Measurements from ENCODE around the gene DDX49.

DDX49 gene

DNA sequence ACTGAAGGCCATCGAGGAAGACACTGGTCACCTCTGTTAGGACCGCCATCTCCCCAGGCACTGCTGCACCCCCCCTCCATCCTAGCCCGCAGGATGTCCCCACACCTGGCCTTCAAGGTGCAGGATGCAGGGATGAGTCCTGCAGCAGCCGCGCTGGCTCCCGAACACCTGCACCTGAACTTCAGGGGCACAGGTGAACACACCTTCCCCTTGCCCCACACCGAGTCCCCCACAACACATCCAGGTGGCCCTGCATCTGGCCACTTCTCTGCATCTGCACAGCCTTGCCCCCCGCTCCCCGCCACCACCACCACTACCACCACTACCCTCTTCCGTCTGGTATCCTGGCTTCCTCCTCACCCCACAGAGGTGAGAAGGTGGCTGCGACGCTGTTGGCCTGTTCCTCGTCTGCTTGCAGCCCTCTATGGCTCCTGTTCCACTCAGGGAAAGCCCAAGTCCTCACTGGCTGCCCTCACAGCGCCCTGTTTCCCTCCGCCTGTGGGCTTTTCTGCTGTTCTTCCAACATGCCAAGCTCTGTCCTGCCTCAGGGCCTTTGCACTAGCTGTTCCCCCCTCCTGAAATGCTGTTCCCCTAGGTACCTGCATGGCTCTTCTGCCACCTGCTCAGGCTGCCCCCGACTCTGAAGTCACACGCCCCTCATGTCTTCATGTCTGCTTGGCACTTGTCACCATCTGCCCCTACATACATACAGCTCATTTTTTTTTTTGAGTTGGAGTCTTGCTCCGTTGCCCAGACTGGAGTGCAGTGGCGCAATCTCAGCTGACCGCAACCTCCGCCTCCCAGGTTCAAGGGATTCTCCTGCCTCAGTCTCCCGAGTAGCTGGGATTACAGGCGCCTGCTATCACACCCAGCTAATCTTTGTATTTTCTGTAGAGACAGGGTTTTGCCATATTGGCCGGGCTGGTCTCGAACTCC, 22.2 kb upstream of the DDX49 start:
- no peak overlapping the region for H3K4me3 ChIP-seq (ENCODE audit: low read depth, low read length)
- no peak for DNase-seq (ENCODE audit: low read depth)
- TF ChIP-seq, protein P1, sequence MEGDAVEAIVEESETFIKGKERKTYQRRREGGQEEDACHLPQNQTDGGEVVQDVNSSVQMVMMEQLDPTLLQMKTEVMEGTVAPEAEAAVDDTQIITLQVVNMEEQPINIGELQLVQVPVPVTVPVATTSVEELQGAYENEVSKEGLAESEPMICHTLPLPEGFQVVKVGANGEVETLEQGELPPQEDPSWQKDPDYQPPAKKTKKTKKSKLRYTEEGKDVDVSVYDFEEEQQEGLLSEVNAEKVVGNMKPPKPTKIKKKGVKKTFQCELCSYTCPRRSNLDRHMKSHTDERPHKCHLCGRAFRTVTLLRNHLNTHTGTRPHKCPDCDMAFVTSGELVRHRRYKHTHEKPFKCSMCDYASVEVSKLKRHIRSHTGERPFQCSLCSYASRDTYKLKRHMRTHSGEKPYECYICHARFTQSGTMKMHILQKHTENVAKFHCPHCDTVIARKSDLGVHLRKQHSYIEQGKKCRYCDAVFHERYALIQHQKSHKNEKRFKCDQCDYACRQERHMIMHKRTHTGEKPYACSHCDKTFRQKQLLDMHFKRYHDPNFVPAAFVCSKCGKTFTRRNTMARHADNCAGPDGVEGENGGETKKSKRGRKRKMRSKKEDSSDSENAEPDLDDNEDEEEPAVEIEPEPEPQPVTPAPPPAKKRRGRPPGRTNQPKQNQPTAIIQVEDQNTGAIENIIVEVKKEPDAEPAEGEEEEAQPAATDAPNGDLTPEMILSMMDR (IDR thresholded peaks at IDR 0.05; ENCODE audit: insufficient read depth, low read depth, low read length, missing control alignments): no peak

DNA sequence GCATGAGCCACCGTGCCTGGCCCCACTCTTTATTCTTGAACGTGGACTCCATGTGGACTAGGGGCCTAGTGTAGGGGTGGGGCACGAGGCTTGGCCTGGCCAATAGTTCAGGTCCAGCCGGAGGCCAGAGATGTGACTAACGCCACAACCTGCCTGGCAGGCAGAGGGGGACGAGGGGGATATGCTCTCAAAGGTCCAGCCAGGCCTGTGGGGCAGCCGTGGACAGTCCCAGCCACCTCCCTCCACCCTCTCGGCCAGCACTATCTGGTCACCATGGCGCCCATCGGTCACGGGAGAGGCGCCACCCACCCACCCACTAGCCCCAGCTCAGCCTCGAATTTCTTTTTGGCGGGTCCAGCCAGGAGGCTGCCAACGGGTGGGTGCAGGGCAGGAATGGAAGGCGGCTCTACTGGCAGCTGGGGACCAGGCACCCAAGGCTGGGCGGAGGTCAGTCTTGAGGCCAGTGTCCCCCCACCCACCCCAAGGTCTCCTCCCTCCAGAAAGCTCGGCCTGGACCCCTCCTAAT, 21.4 kb upstream of the DDX49 start:
- no peak for DNase-seq (ENCODE audit: low read depth)
- no peak overlapping the region for H3K4me3 ChIP-seq (ENCODE audit: low read depth, low read length)
- TF ChIP-seq, protein P1 (IDR thresholded peaks at IDR 0.05; ENCODE audit: insufficient read depth, low read depth, low read length, missing control alignments): no peak

DNA sequence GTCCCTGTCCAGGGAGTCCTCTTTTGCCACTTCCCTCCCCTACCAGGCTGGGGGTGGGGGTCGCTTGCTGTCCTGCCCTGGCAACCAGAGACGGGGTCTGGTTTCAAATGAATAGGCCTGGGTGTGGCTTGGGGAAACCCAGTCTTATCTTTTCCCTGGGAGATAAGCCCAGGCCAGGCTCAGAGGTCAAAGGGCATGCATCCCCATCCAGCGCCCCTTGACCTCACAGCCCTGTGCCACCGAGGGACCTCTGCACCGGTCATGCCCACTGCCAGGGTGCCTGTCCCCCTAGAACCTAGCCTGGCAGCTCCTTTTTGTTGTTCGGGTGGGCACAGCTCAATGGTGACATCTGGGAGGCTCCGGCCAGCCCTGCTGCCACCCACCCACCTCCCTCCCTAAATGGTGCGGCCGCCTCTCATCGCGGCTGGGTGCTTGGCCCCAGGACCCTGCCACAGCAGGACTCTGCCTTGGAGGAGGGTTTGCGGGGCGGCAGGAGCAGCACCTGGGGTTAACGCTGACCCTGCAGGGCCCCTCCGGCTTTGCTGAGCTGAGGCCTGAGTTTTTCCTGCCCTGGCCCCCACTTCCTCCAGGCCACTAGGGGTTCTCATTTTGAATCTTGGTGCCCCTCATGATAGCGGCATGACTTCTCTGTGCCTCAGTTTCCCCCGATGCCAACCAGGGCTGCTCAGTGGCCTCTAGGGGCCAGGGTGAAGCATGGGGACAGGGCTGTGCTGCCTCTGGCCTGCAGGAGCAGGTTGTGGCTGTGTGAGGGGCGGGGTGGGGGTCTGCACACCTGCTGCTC, 20.7 kb upstream of the DDX49 start:
- no peak overlapping the region for H3K4me3 ChIP-seq (ENCODE audit: low read depth, low read length)
- TF ChIP-seq, protein P1 (IDR thresholded peaks at IDR 0.05; ENCODE audit: insufficient read depth, low read depth, low read length, missing control alignments): no peak
- no peak for DNase-seq (ENCODE audit: low read depth)

DNA sequence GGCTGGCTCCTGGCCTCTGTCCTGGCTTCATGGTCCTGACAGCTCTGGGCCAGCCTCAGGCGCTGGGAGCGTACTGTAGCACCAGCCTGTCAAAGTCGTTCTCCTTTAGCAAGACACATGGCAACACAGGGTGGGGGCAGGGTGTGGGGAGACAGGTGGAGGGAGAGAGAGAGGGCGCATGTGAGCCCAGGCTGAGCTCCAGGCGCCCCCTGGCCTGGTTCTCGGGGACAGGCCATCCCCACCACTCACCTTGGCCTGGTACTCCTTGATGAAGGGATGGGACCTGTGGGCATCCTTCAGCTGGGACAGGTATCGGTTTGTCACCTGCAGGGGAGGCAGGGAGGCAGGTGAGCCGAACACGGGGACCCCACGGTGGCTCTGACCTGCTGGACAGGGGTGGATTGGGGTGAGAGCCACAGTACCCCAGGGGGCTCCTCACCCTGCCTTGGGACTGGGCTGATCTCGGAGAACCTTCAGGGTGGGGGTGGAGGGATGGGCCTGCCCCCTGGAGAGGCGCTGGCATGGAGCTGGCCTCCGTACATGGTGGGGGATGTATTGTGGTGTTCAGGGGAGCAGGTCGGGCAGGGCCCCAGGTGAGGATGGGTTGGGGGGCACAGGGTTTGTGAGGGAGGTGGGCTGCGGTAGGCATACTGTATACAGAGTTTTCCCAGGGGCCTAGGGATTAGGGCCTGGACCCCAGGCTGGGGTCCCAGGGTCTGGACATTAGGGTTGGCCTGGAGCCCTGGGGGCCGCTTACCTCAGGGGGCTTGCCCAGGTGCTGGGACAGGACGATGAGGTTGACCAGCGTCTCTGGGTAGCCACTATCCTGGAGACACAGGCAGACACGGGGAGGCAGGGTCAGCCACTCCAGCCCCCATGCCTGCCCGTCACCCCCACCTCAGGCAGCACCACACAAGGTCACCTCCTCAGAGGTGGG, 19.6 kb upstream of the DDX49 start:
- TF ChIP-seq, protein P1 (IDR thresholded peaks at IDR 0.05; ENCODE audit: insufficient read depth, low read depth, low read length, missing control alignments): no peak
- no peak for DNase-seq (ENCODE audit: low read depth)

DNA sequence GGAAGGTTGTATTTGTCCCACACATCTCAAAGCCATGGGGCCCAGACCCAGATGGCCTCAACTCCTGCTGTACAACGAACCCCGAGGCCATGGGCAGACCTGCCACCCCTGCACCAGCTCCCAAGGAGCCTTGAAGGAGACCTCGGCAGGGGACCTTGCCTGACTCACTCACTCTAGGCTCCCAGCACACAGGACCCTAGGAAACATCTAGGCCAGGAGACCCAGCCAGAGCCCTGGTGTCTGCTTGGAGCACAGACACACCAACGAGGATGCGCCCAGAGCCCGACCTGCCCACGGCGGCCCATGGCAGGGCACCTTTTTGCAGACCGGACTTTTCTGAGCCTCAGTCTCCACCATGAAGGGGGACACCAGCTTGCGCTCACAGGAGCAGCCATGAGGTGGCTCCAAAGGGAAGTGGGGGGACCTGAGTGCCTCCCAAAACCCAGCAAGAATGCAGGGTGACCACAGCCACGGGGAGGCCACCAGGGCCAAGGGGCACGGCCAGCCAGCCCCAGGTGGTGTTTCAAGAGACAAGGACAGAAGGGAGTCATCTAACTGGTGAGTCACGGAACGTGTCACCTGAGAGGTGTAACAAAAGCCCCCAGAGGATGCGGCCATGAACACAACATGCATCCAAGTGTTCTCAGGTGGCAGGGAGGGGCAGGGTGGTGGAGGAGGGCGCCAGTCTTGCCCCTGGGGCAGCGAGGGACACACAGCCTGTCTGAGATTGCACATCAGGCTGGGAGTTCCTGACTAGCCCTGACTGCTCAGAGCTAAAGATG, 18.6 kb upstream of the DDX49 start:
- no peak for DNase-seq (ENCODE audit: low read depth)
- TF ChIP-seq, protein P1 (IDR thresholded peaks at IDR 0.05; ENCODE audit: insufficient read depth, low read depth, low read length, missing control alignments): no peak
- H3K4me3 ChIP-seq (ENCODE audit: low read depth, low read length): no peak overlapping the region

More for the DNA sequence above, 19.6 kb upstream of the DDX49 start:
- no peak overlapping the region for H3K4me3 ChIP-seq (ENCODE audit: low read depth, low read length)
